PC-3 (cell line): ENCODE measurements around the gene PDZD2. TPM values are rescaled to one million over a fixed set of nuclear protein-coding genes. Genes with fewer than 3 reads are reported as not detected.
"Not testable (repeated sequence)": the region's sequence is repeated elsewhere in the genome, so short reads cannot be mapped to it uniquely, and the experiment has no call there.

ENCODE experiments used
- ATAC-seq: fragments of 200-7000 bp; cut with Tn5 transposase; 2 replicates; pipeline ENCODE4 v1.9.1; 2020; ENCODE audit warnings: mild to moderate bottlenecking, moderate library complexity
- BruUV-seq: library from RNA; stranded (reverse); fragments of 400-500 nt; replicated peaks from 2 replicates; lab custom pipeline; 2021; lab: Mats Ljungman, UMichigan
- CTCF ChIA-PET: fragments of 300-600 bp; sonication (Branson Sonifier 250); formaldehyde crosslinking; loops from one replicate; lab custom pipeline; 2022; ENCODE audit warnings: antibody characterized with exemption; lab: Charles Lee
- POLR2A ChIA-PET: fragments of 300-600 bp; sonication (Branson Sonifier 250); formaldehyde crosslinking; loops from one replicate; lab custom pipeline; 2022; ENCODE audit warnings: antibody characterized with exemption; ENCODE audit not compliant: unreplicated experiment; lab: Charles Lee
- DNase-seq: peaks from one replicate; pipeline ENCODE4 v3.0.0-alpha.2; 2015
- H2AFZ ChIP-seq: fragments of 300-600 bp; sonication (generic); 2 replicates; pipeline ENCODE4 v1.6.0; 2016; ENCODE audit warnings: antibody characterized with exemption, low read length
- H3F3A ChIP-seq: fragments of 300-600 bp; sonication (generic); one replicate; pipeline ENCODE4 v1.6.0; 2017; ENCODE audit warnings: antibody characterized with exemption, low read length, control low read depth, mild to moderate bottlenecking; ENCODE audit not compliant: unreplicated experiment
- H3K27ac ChIP-seq: fragments of 300-600 bp; sonication (generic); 2 replicates; pipeline ENCODE4 v1.5.1; 2016; ENCODE audit warnings: mild to moderate bottlenecking, low read length
- H3K27me3 ChIP-seq: fragments of 300-600 bp; sonication (generic); 2 replicates; pipeline ENCODE4 v1.6.1; 2016; ENCODE audit warnings: low read length, mixed read lengths
- H3K36me3 ChIP-seq: fragments of 300-600 bp; sonication (generic); 2 replicates; pipeline ENCODE4 v1.6.1; 2016; ENCODE audit warnings: low read depth, mixed run types, low read length, mixed read lengths
- H3K4me1 ChIP-seq: fragments of 300-600 bp; sonication (generic); 2 replicates; pipeline ENCODE4 v1.5.1; 2016; ENCODE audit warnings: low read length; ENCODE audit not compliant: insufficient read depth
- H3K4me2 ChIP-seq: fragments of 300-600 bp; sonication (generic); 2 replicates; pipeline ENCODE4 v1.6.0; 2016; ENCODE audit warnings: low read length
- H3K4me3 ChIP-seq: fragments of 300-600 bp; sonication (generic); 2 replicates; pipeline ENCODE4 v1.5.1; 2016; ENCODE audit warnings: mild to moderate bottlenecking, low read length, mixed read lengths
- H3K79me2 ChIP-seq: fragments of 300-600 bp; sonication (generic); 2 replicates; pipeline ENCODE4 v1.6.1; 2017; ENCODE audit warnings: low read length, mixed read lengths
- H3K9ac ChIP-seq: fragments of 300-600 bp; sonication (generic); 2 replicates; pipeline ENCODE4 v1.6.0; 2016; ENCODE audit warnings: mild to moderate bottlenecking, low read length
- H3K9me2 ChIP-seq: fragments of 300-600 bp; sonication (generic); replicated peaks from 2 replicates; pipeline ENCODE4 v1.6.1; 2016; ENCODE audit warnings: mixed run types, low read length, mixed read lengths
- H3K9me3 ChIP-seq: fragments of 300-600 bp; sonication (generic); 2 replicates; pipeline ENCODE4 v1.6.1; 2016; ENCODE audit warnings: low read length, mixed read lengths
- H4K20me1 ChIP-seq: fragments of 300-600 bp; sonication (generic); 2 replicates; pipeline ENCODE4 v1.6.1; 2016; ENCODE audit warnings: low read length, mixed read lengths
- EZH2 ChIP-seq: fragments of 300-600 bp; sonication (generic); IDR thresholded peaks from one replicate; pipeline ENCODE4 v1.6.1; 2017; ENCODE audit warnings: antibody characterized with exemption, mild to moderate bottlenecking, low read length; ENCODE audit not compliant: unreplicated experiment
- EZH2phosphoT487 ChIP-seq: fragments of 300-600 bp; sonication (generic); IDR thresholded peaks from 2 replicates; pipeline ENCODE4 v1.6.1; 2018; ENCODE audit warnings: mild to moderate bottlenecking, antibody characterized with exemption, low read length, borderline replicate concordance
- intact Hi-C: fragments of 100-400 bp; cut with micrococcal nuclease; formaldehyde crosslinking; loops from 2 replicates; pipeline ENCODE4 v1.9.0; 2023
- total RNA-seq: library from RNA; depleted of rRNA; stranded (reverse); fragments of >200 nt; gene quantifications from 2 replicates; pipeline ENCODE4 v1.2.3, GENCODE V29; 2014
- TF ChIP-seq, protein P1 (sequence below): fragments of 300-600 bp; sonication (generic); conservative IDR thresholded peaks from 2 replicates; pipeline ENCODE4 v1.5.1; 2017; ENCODE audit warnings: antibody characterized with exemption, low read depth, mild to moderate bottlenecking, low read length

Gene PDZD2
- total RNA-seq, 1 experiment from 2014 or later: 2.0 TPM

DNA sequence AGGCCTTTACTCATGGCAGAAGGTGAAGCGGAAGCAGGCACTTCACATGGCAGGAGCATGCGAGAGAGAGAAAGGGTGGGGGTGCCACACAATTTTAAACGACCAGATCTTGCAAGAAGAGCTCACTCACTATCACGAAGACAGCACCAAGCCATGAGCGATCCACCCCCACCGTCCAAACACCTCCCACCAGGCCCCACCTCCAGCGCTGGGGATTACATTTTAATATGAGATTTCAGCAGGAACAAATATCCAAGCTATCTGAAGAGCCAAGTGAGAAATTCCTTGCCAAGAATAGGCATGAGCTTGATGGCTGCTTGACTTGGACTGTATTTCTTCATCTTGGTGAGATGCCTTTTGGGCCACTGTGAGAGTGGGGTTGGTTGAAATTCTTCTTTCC lies 88.0 kb downstream of the PDZD2 start:
- no peaks in the 10 kb centered on the region for H3K79me2 ChIP-seq
- no peaks in the 10 kb centered on the region for H3K36me3 ChIP-seq
- no peak for ATAC-seq
- ChIA-PET POLR2A (no interaction called here), CTCF (no interaction called here)
- no peak overlapping the region for H3K27ac ChIP-seq
- TF ChIP-seq, protein P1, sequence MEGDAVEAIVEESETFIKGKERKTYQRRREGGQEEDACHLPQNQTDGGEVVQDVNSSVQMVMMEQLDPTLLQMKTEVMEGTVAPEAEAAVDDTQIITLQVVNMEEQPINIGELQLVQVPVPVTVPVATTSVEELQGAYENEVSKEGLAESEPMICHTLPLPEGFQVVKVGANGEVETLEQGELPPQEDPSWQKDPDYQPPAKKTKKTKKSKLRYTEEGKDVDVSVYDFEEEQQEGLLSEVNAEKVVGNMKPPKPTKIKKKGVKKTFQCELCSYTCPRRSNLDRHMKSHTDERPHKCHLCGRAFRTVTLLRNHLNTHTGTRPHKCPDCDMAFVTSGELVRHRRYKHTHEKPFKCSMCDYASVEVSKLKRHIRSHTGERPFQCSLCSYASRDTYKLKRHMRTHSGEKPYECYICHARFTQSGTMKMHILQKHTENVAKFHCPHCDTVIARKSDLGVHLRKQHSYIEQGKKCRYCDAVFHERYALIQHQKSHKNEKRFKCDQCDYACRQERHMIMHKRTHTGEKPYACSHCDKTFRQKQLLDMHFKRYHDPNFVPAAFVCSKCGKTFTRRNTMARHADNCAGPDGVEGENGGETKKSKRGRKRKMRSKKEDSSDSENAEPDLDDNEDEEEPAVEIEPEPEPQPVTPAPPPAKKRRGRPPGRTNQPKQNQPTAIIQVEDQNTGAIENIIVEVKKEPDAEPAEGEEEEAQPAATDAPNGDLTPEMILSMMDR: no peak
- H2AFZ ChIP-seq: no peak overlapping the region
- no peaks in the 10 kb centered on the region for H3K9me3 ChIP-seq
- H3K4me3 ChIP-seq: no peak overlapping the region
- no peaks in the 10 kb centered on the region for H3K9me2 ChIP-seq
- H3K4me1 ChIP-seq: no peaks in the 10 kb centered on the region
- no peak overlapping the region for H3K9ac ChIP-seq
- no peak for DNase-seq
- H3K27me3 ChIP-seq: peaks cover 21% of the 10 kb centered on the region; the same call in 1 of the 2 replicates
- no TSS peak for BruUV-seq
- H3K4me2 ChIP-seq: no peak overlapping the region
- no peaks in the 10 kb centered on the region for H3F3A ChIP-seq
- H4K20me1 ChIP-seq: no peaks in the 10 kb centered on the region
- intact Hi-C loops: no loop called here

DNA sequence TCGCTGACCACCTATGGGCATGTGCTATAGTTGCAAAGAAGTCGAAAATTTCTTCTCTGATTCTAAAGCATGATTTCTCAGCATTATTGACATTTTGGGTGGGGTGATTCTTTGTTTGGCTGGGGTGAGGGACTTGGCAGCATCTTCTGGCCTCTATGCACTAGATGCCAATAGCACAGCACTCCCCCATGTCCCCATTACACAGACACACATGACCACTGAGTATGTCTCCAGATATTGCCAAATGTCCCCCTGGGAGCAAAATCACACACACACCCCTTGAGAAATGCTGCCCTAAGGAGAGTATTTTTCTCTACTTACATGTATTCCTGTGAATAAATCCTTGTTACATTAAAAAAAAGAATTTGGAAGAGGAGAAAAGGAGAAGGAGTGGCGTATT lies 89.1 kb downstream of the PDZD2 start:
- CTCF ChIA-PET: no interaction called here
- Histone ChIP-seq H3K4me3 (no peak overlapping the region), H3K9me3 (no peaks in the 10 kb centered on the region), H4K20me1 (no peaks in the 10 kb centered on the region), H3K9me2 (no peaks in the 10 kb centered on the region), H3K36me3 (no peaks in the 10 kb centered on the region), H3K79me2 (no peaks in the 10 kb centered on the region), H3K4me2 (no peak overlapping the region), H3K9ac (no peak overlapping the region), H3F3A (no peaks in the 10 kb centered on the region), H3K27me3 (peaks cover 22% of the 10 kb centered on the region; the same call in 1 of the 2 replicates), H3K27ac (no peak overlapping the region), H2AFZ (no peak overlapping the region), H3K4me1 (no peaks in the 10 kb centered on the region)
- DNase-seq (no peak), ATAC-seq (no peak)
- BruUV-seq: no TSS peak
- intact Hi-C loops: no loop called here
- TF ChIP-seq, protein P1: no peak
- TF ChIP-seq EZH2phosphoT487 (no peak), EZH2 (no peak)
- POLR2A ChIA-PET: no interaction called here

DNA sequence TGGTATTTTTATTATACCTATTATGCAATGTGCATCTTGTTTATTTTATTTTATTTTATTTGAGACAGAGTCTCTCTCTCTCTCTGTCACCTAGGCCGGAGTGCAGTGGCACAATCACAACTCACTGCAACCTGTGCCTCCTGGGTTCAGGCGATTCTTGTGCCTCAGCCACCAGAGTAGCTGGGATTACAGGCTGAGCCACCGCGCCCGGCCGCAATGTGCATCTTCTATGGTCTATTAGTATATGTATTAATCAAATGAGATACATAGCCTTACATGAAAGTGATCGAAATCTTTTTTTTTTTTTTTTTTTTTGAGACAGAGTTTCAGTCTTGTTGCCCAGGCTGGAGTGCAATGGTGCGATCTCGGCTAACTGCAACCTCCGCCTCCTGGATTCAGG lies 89.9 kb downstream of the PDZD2 start:
- peaks cover 25% of the 10 kb centered on the region; the same call in 1 of the 2 replicates for H3K27me3 ChIP-seq
- H3F3A ChIP-seq, H4K20me1 ChIP-seq, DNase-seq, H3K36me3 ChIP-seq, H3K79me2 ChIP-seq, BruUV-seq, H3K4me1 ChIP-seq, H3K9me3 ChIP-seq, H3K9me2 ChIP-seq, H3K4me2 ChIP-seq, ATAC-seq, H3K9ac ChIP-seq, H2AFZ ChIP-seq, H3K4me3 ChIP-seq, H3K27ac ChIP-seq, CTCF ChIA-PET, POLR2A ChIA-PET, intact Hi-C loops: not testable (repeated sequence)
